ENCODE data around the gene TMEM127. TPM values are rescaled to one million over a fixed set of nuclear protein-coding genes. Genes with fewer than 3 reads are reported as not detected.
A peak's percentile ranks its signal among the peaks of the same experiment; 100 is the strongest.

Gene TMEM127
- total RNA-seq, 3 donors from 2014 or later = 31.1 to 44.5 (median 35.2) TPM

GRCh38 chr2:96251721-96252292 is 14.0 kb downstream of the TMEM127 start:
- intact Hi-C loops (cut with DNase I; ENCODE audit: low total_unique reads) = loop anchor here (2.0 kb wide), 1 partner anchor 39 kb away; no protein-coding TSS in a partner anchor
- TF ChIP-seq POLR2A (IDR thresholded peaks at IDR 0.05) (no peak), POLR2AphosphoS5 (IDR thresholded peaks at IDR 0.05) (peak in 1 of 3 donors; percentile 9)
- TF ChIP-seq, protein P1, sequence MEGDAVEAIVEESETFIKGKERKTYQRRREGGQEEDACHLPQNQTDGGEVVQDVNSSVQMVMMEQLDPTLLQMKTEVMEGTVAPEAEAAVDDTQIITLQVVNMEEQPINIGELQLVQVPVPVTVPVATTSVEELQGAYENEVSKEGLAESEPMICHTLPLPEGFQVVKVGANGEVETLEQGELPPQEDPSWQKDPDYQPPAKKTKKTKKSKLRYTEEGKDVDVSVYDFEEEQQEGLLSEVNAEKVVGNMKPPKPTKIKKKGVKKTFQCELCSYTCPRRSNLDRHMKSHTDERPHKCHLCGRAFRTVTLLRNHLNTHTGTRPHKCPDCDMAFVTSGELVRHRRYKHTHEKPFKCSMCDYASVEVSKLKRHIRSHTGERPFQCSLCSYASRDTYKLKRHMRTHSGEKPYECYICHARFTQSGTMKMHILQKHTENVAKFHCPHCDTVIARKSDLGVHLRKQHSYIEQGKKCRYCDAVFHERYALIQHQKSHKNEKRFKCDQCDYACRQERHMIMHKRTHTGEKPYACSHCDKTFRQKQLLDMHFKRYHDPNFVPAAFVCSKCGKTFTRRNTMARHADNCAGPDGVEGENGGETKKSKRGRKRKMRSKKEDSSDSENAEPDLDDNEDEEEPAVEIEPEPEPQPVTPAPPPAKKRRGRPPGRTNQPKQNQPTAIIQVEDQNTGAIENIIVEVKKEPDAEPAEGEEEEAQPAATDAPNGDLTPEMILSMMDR (IDR thresholded peaks at IDR 0.05) = no peak
- no peaks in the 10 kb centered on the region for H3K9me3 ChIP-seq
- peak; percentile 74 to 87 for DNase-seq (ENCODE audit: low spot score in 2 of 2)
- H3K27me3 ChIP-seq = no peaks in the 10 kb centered on the region
- no peak overlapping the region for H3K4me3 ChIP-seq
- H3K27ac ChIP-seq = peak overlapping the region; percentile 52 to 53
- peaks cover 11% of the 10 kb centered on the region for H3K36me3 ChIP-seq
- H3K4me1 ChIP-seq = no peaks in the 10 kb centered on the region

GRCh38 chr2:96250188-96250587 is 15.6 kb downstream of the TMEM127 start:
- H3K27me3 ChIP-seq = no peaks in the 10 kb centered on the region
- DNase-seq (ENCODE audit: low spot score in 2 of 2) = no peak
- intact Hi-C loops (cut with DNase I; ENCODE audit: low total_unique reads) = loop anchor here (2.0 kb wide), 1 partner anchor 37 kb away; no protein-coding TSS in a partner anchor
- peaks cover 11% of the 10 kb centered on the region for H3K36me3 ChIP-seq
- no peak overlapping the region for H3K4me3 ChIP-seq
- H3K9me3 ChIP-seq = no peaks in the 10 kb centered on the region
- no peaks in the 10 kb centered on the region for H3K4me1 ChIP-seq
- TF ChIP-seq, protein P1 (IDR thresholded peaks at IDR 0.05) = no peak
- no peak for TF ChIP-seq POLR2A (IDR thresholded peaks at IDR 0.05)
- TF ChIP-seq POLR2AphosphoS5 (IDR thresholded peaks at IDR 0.05) = no peak
- H3K27ac ChIP-seq = peak overlapping the region; percentile 52 to 75

- no peak for TF ChIP-seq POLR2AphosphoS5 (IDR thresholded peaks at IDR 0.05)
- no peak for TF ChIP-seq POLR2A (IDR thresholded peaks at IDR 0.05)
- TF ChIP-seq, protein P1 (IDR thresholded peaks at IDR 0.05) = no peak
- Histone ChIP-seq H3K27ac (peak overlapping the region; percentile 52 to 75), H3K36me3 (peaks cover 8% of the 10 kb centered on the region), H3K4me3 (peak overlapping the region in 1 of 3 donors; percentile 11), H3K27me3 (no peaks in the 10 kb centered on the region), H3K4me1 (no peaks in the 10 kb centered on the region), H3K9me3 (no peaks in the 10 kb centered on the region)
- intact Hi-C loops (cut with DNase I; ENCODE audit: low total_unique reads) = loop anchor here (2.0 kb wide), 1 partner anchor 37 kb away; no protein-coding TSS in a partner anchor
- no peak for DNase-seq (ENCODE audit: low spot score in 2 of 2)
Measured at GRCh38 chr2:96249654-96250053, 16.1 kb downstream of the TMEM127 start.

DNA sequence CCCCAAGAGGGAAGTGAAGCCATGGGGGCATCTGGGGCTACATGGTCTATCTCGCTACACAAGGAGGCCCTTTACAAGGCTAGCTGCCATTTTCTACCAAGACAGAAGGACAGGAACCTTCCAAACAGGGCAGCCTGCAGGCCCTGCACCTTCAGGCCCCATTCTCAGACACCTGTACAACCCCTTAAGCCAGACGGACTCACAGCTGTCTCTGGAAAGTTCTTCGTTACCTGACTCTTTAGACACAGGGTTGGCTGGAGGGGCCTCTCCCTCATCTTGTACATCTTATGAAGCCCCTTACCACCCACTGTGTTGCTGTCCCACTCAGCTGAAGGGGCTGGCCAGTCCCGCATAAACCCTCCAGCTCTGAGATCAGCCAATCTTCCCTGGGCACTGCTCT is 17.2 kb downstream of the TMEM127 start:
- no peak for DNase-seq (ENCODE audit: low spot score in 2 of 2)
- Histone ChIP-seq H3K4me3 (no peak overlapping the region), H3K36me3 (no peaks in the 10 kb centered on the region), H3K4me1 (no peaks in the 10 kb centered on the region), H3K27me3 (no peaks in the 10 kb centered on the region), H3K9me3 (no peaks in the 10 kb centered on the region), H3K27ac (peak overlapping the region in 1 of 2 donors; percentile 75)
- no peak for TF ChIP-seq POLR2A (IDR thresholded peaks at IDR 0.05)
- no peak for TF ChIP-seq POLR2AphosphoS5 (IDR thresholded peaks at IDR 0.05)
- TF ChIP-seq, protein P1 (IDR thresholded peaks at IDR 0.05) = no peak
- intact Hi-C loops (cut with DNase I; ENCODE audit: low total_unique reads) = no loop called here

DNA sequence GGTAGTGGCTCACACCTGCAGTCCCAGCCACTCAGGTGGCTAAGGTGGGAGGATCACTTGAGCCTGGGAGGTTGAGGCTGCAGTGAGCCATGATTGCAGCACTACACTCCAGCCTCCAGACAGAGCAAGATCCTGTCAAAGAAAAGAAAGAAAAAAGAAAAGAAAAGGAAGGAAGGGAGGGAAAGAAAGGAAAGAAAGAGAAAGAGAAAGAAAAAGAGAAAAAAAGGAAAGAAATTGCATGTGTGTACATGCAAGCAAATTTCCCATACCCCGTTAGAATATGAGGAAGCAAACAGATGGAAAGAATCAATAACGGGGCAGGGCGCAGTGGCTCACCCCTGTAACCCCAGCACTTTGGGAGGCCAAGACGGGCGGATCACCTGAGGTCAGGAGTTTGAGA is 17.9 kb downstream of the TMEM127 start:
- no peaks in the 10 kb centered on the region for H3K27me3 ChIP-seq
- intact Hi-C loops (cut with DNase I; ENCODE audit: low total_unique reads) = no loop called here
- H3K4me1 ChIP-seq = no peaks in the 10 kb centered on the region
- H3K36me3 ChIP-seq = no peaks in the 10 kb centered on the region
- H3K9me3 ChIP-seq = no peaks in the 10 kb centered on the region
- no peak for DNase-seq (ENCODE audit: low spot score in 2 of 2)
- TF ChIP-seq POLR2A (IDR thresholded peaks at IDR 0.05) = no peak
- no peak for TF ChIP-seq POLR2AphosphoS5 (IDR thresholded peaks at IDR 0.05)
- TF ChIP-seq, protein P1 (IDR thresholded peaks at IDR 0.05) = no peak
- no peak overlapping the region for H3K27ac ChIP-seq
- no peak overlapping the region for H3K4me3 ChIP-seq
